Measurements from ENCODE around the gene MON1B. TPM values are rescaled to one million over a fixed set of nuclear protein-coding genes. Genes with fewer than 3 reads are reported as not detected.

MON1B gene
- total RNA-seq, 4 donors from 2014 or later, result 18.4 to 35.4 (median 22.3) TPM

- no peak for TF ChIP-seq CTCF (IDR thresholded peaks at IDR 0.05; ENCODE audit: low read depth)
These were observed 43.0 kb downstream of the MON1B start for GRCh38 chr16:77233799-77234519.

- no peak for TF ChIP-seq CTCF (IDR thresholded peaks at IDR 0.05; ENCODE audit: low read depth)
These were observed 43.6 kb downstream of the MON1B start for GRCh38 chr16:77234611-77235010.

- TF ChIP-seq CTCF (IDR thresholded peaks at IDR 0.05; ENCODE audit: low read depth), result no peak
These were observed 45.1 kb downstream of the MON1B start for GRCh38 chr16:77236063-77236511.

- no peak for TF ChIP-seq CTCF (IDR thresholded peaks at IDR 0.05; ENCODE audit: low read depth)
These were observed 47.6 kb downstream of the MON1B start for GRCh38 chr16:77238593-77238992.

GRCh38 chr16:77246150-77246549 is 55.2 kb downstream of the MON1B start:
- TF ChIP-seq CTCF (IDR thresholded peaks at IDR 0.05; ENCODE audit: low read depth), result no peak

- no peak for TF ChIP-seq CTCF (IDR thresholded peaks at IDR 0.05; ENCODE audit: low read depth)
These were observed 59.4 kb downstream of the MON1B start for GRCh38 chr16:77250400-77250799.

Other genes with a start within 250 kb of the MON1B start
- 1 to 10 TPM in 2 of 4 donors, under 1 TPM in 1, not detected in 1; 0.68 to 6.5 (median 1.1) TPM for gene SYCE1L, start 8.2 kb downstream of the MON1B start, total RNA-seq
- 10 to 100 TPM in 1 of 4 donors, 1 to 10 TPM in 3; 1.1 to 20.9 (median 3.1) TPM for gene ADAMTS18, start 243.8 kb downstream of the MON1B start, total RNA-seq

All from subcutaneous adipose tissue (tissue), 4 donors.